ENCODE data around the gene KLF18.

- TF ChIP-seq, protein P1, sequence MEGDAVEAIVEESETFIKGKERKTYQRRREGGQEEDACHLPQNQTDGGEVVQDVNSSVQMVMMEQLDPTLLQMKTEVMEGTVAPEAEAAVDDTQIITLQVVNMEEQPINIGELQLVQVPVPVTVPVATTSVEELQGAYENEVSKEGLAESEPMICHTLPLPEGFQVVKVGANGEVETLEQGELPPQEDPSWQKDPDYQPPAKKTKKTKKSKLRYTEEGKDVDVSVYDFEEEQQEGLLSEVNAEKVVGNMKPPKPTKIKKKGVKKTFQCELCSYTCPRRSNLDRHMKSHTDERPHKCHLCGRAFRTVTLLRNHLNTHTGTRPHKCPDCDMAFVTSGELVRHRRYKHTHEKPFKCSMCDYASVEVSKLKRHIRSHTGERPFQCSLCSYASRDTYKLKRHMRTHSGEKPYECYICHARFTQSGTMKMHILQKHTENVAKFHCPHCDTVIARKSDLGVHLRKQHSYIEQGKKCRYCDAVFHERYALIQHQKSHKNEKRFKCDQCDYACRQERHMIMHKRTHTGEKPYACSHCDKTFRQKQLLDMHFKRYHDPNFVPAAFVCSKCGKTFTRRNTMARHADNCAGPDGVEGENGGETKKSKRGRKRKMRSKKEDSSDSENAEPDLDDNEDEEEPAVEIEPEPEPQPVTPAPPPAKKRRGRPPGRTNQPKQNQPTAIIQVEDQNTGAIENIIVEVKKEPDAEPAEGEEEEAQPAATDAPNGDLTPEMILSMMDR (IDR thresholded peaks at IDR 0.05 in 8 of 11, conservative IDR thresholded peaks at IDR 0.05 in 3 of 11) = no peak
- TF ChIP-seq POLR2A (IDR thresholded peaks at IDR 0.05) = no peak
Observed at GRCh38 chr1:44105810-44106209, 35.6 kb downstream of the KLF18 start.
